Calu3 (cell line): ENCODE results near the gene DCLRE1A. TPM values are rescaled to one million over a fixed set of nuclear protein-coding genes. Genes with fewer than 3 reads are reported as not detected.
"Not testable (repeated sequence)": the region's sequence is repeated elsewhere in the genome, so short reads cannot be mapped to it uniquely, and the experiment has no call there.

Experiments
- BruUV-seq: library from RNA; stranded (reverse); fragments of 400-500 nt; replicated peaks from 2 replicates; lab custom pipeline; 2021; lab: Mats Ljungman, UMichigan
- CTCF ChIA-PET: fragments of 300-600 bp; sonication (Branson Sonifier 250); formaldehyde crosslinking; loops from one replicate; lab custom pipeline; 2022; ENCODE audit warnings: antibody characterized with exemption; lab: Charles Lee
- DNase-seq: peaks from one replicate; pipeline ENCODE4 v3.0.0; 2022
- H3K27ac Mint-ChIP-seq: one replicate; pipeline ENCODE4 v1.8.0; 2022; ENCODE audit warnings: mixed read lengths; ENCODE audit not compliant: unreplicated experiment
- H3K27me3 Mint-ChIP-seq: one replicate; pipeline ENCODE4 v1.8.0; 2022; ENCODE audit warnings: mixed read lengths; ENCODE audit not compliant: unreplicated experiment
- H3K36me3 Mint-ChIP-seq: one replicate; pipeline ENCODE4 v1.8.0; 2022; ENCODE audit warnings: mild to moderate bottlenecking, moderate library complexity, mixed read lengths; ENCODE audit not compliant: insufficient read depth, unreplicated experiment
- H3K4me1 Mint-ChIP-seq: one replicate; pipeline ENCODE4 v1.8.0; 2022; ENCODE audit warnings: mild to moderate bottlenecking, low read depth, mixed read lengths; ENCODE audit not compliant: unreplicated experiment
- H3K4me3 Mint-ChIP-seq: one replicate; pipeline ENCODE4 v1.8.0; 2022; ENCODE audit warnings: mild to moderate bottlenecking, low read depth, moderate library complexity, mixed read lengths; ENCODE audit not compliant: unreplicated experiment
- H3K9me3 Mint-ChIP-seq: one replicate; pipeline ENCODE4 v1.8.0; 2022; ENCODE audit warnings: low read depth, mixed read lengths; ENCODE audit not compliant: unreplicated experiment
- CTCF ChIP-seq: fragments of 200-600 bp; IDR thresholded peaks from one replicate; pipeline ENCODE4 v1.8.0; 2022; ENCODE audit warnings: antibody characterized with exemption; ENCODE audit not compliant: unreplicated experiment
- intact Hi-C: fragments of 100-400 bp; cut with micrococcal nuclease; formaldehyde crosslinking; loops from one replicate; pipeline ENCODE4 v1.10.0; 2022; ENCODE audit not compliant: unreplicated experiment
- total RNA-seq: library from RNA; stranded (reverse); gene quantifications from 2 replicates; pipeline ENCODE4 v1.2.3, GENCODE V29; 2022

The DCLRE1A gene
- total RNA-seq, 1 experiment from 2014 or later: 7.9 TPM

GRCh38 chr10:113846036-113846435, 7.8 kb downstream of the DCLRE1A start:
- no peak overlapping the region for H3K4me3 Mint-ChIP-seq
- CTCF ChIA-PET: no interaction called here
- H3K27ac Mint-ChIP-seq: no peak overlapping the region
- no peaks in the 10 kb centered on the region for H3K27me3 Mint-ChIP-seq
- intact Hi-C loops: no loop called here
- H3K9me3 Mint-ChIP-seq: no peaks in the 10 kb centered on the region
- no peak for DNase-seq
- TF ChIP-seq CTCF: no peak
- peaks cover 9% of the 10 kb centered on the region for H3K4me1 Mint-ChIP-seq
- H3K36me3 Mint-ChIP-seq: peaks cover 11% of the 10 kb centered on the region
- BruUV-seq: no TSS peak

GRCh38 chr10:113843972-113844485, 9.9 kb downstream of the DCLRE1A start:
- intact Hi-C loops: no loop called here
- CTCF ChIA-PET: no interaction called here
- no peak for TF ChIP-seq CTCF
- Mint-ChIP-seq H3K27ac (no peak overlapping the region), H3K36me3 (peaks cover 7% of the 10 kb centered on the region), H3K27me3 (no peaks in the 10 kb centered on the region), H3K4me3 (no peak overlapping the region), H3K4me1 (peaks cover 5% of the 10 kb centered on the region), H3K9me3 (no peaks in the 10 kb centered on the region)
- no TSS peak for BruUV-seq
- no peak for DNase-seq

- H3K36me3 Mint-ChIP-seq: peaks cover 5% of the 10 kb centered on the region
- H3K4me1 Mint-ChIP-seq: no peaks in the 10 kb centered on the region
- H3K9me3 Mint-ChIP-seq: no peaks in the 10 kb centered on the region
- H3K27ac Mint-ChIP-seq: no peak overlapping the region
- no peak for DNase-seq
- no peak overlapping the region for H3K4me3 Mint-ChIP-seq
- H3K27me3 Mint-ChIP-seq: no peaks in the 10 kb centered on the region
- TF ChIP-seq CTCF: no peak
- CTCF ChIA-PET: interaction anchor here (0.6 kb wide), 1 partner anchor 1346 kb away, joined by 3 read pairs; no protein-coding TSS in a partner anchor
- intact Hi-C loops: no loop called here
- BruUV-seq: no TSS peak
Measured at GRCh38 chr10:113842171-113842570, 11.7 kb downstream of the DCLRE1A start.

- H3K9me3 Mint-ChIP-seq, H3K27me3 Mint-ChIP-seq, DNase-seq, BruUV-seq, intact Hi-C loops, H3K27ac Mint-ChIP-seq, H3K4me1 Mint-ChIP-seq, H3K4me3 Mint-ChIP-seq, CTCF ChIA-PET, H3K36me3 Mint-ChIP-seq: not testable (repeated sequence)
Measured at GRCh38 chr10:113828567-113828966, 25.3 kb downstream of the DCLRE1A start.

- no peaks in the 10 kb centered on the region for H3K36me3 Mint-ChIP-seq
Measured at GRCh38 chr10:113825791-113826190, 28.1 kb downstream of the DCLRE1A start.

More at GRCh38 chr10:113825791-113826190, 28.1 kb downstream of the DCLRE1A start:
- CTCF ChIA-PET: no interaction called here
- H3K9me3 Mint-ChIP-seq: no peaks in the 10 kb centered on the region
- no peak overlapping the region for H3K27ac Mint-ChIP-seq
- BruUV-seq: no TSS peak
- H3K4me1 Mint-ChIP-seq: no peaks in the 10 kb centered on the region
- peaks cover under 1% of the 10 kb centered on the region for H3K27me3 Mint-ChIP-seq
- intact Hi-C loops: no loop called here
- TF ChIP-seq CTCF: no peak
- no peak overlapping the region for H3K4me3 Mint-ChIP-seq
- DNase-seq: no peak
